ENCODE measurements around the gene KRT32.

KRT32 gene

GRCh38 chr17:41421116-41421515 lies 46.1 kb downstream of the KRT32 start:
- no peak for DNase-seq
- TF ChIP-seq, protein P1, sequence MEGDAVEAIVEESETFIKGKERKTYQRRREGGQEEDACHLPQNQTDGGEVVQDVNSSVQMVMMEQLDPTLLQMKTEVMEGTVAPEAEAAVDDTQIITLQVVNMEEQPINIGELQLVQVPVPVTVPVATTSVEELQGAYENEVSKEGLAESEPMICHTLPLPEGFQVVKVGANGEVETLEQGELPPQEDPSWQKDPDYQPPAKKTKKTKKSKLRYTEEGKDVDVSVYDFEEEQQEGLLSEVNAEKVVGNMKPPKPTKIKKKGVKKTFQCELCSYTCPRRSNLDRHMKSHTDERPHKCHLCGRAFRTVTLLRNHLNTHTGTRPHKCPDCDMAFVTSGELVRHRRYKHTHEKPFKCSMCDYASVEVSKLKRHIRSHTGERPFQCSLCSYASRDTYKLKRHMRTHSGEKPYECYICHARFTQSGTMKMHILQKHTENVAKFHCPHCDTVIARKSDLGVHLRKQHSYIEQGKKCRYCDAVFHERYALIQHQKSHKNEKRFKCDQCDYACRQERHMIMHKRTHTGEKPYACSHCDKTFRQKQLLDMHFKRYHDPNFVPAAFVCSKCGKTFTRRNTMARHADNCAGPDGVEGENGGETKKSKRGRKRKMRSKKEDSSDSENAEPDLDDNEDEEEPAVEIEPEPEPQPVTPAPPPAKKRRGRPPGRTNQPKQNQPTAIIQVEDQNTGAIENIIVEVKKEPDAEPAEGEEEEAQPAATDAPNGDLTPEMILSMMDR (IDR thresholded peaks at IDR 0.05; ENCODE audit: low read depth, low read length, missing control alignments) = no peak
- Histone ChIP-seq H3K27me3 (replicated peaks) (no peaks in the 10 kb centered on the region), H3K4me3 (ENCODE audit: low read depth, low read length) (no peak overlapping the region), H3K36me3 (replicated peaks) (no peaks in the 10 kb centered on the region), H3K27ac (no peak overlapping the region)
- in situ Hi-C loops (cut with HindIII; ENCODE audit: low pct_ligation_motif_present, low sequenced_read_pairs) = no loop called here

DNA sequence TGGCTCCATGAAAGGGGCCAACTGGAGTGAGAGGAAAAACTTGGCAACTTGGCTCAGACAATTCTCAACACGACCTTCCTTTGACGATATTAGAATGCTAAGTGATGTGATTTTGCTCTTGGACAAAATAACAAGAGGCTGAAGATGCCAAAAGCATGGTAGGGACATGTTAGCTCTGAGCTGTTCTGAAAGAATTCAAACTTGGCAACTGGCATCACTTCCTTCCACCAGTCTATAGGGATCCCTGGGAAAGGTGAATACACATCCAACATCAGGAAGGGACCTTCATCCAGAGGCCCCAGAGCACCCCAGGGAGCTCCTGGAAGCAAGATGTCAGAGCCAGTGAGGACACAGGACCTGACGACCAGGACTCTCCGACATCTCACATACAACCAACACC lies 47.1 kb downstream of the KRT32 start:
- TF ChIP-seq, protein P1 (IDR thresholded peaks at IDR 0.05; ENCODE audit: low read depth, low read length, missing control alignments) = no peak
- H3K27me3 ChIP-seq (replicated peaks) = no peaks in the 10 kb centered on the region
- H3K36me3 ChIP-seq (replicated peaks) = no peaks in the 10 kb centered on the region
- in situ Hi-C loops (cut with HindIII; ENCODE audit: low pct_ligation_motif_present, low sequenced_read_pairs) = no loop called here
- no peak overlapping the region for H3K4me3 ChIP-seq (ENCODE audit: low read depth, low read length)
- no peak overlapping the region for H3K27ac ChIP-seq
- no peak for DNase-seq

- Histone ChIP-seq H3K27me3 (replicated peaks) (no peaks in the 10 kb centered on the region), H3K4me3 (ENCODE audit: low read depth, low read length) (no peak overlapping the region), H3K27ac (no peak overlapping the region), H3K36me3 (replicated peaks) (no peaks in the 10 kb centered on the region)
- no peak for DNase-seq
- TF ChIP-seq, protein P1 (IDR thresholded peaks at IDR 0.05; ENCODE audit: low read depth, low read length, missing control alignments) = no peak
- in situ Hi-C loops (cut with HindIII; ENCODE audit: low pct_ligation_motif_present, low sequenced_read_pairs) = no loop called here
Measured at GRCh38 chr17:41419716-41420115, 47.5 kb downstream of the KRT32 start.

- no peaks in the 10 kb centered on the region for H3K27me3 ChIP-seq (replicated peaks)
- DNase-seq = no peak
- H3K4me3 ChIP-seq (ENCODE audit: low read depth, low read length) = no peak overlapping the region
- no peak overlapping the region for H3K27ac ChIP-seq
- H3K36me3 ChIP-seq (replicated peaks) = no peaks in the 10 kb centered on the region
- in situ Hi-C loops (cut with HindIII; ENCODE audit: low pct_ligation_motif_present, low sequenced_read_pairs) = no loop called here
- TF ChIP-seq, protein P1 (IDR thresholded peaks at IDR 0.05; ENCODE audit: low read depth, low read length, missing control alignments) = no peak
Measured at GRCh38 chr17:41418116-41418860, 48.9 kb downstream of the KRT32 start.

GRCh38 chr17:41417576-41418015 lies 49.6 kb downstream of the KRT32 start:
- TF ChIP-seq, protein P1 (IDR thresholded peaks at IDR 0.05; ENCODE audit: low read depth, low read length, missing control alignments) = peak; percentile 59
- in situ Hi-C loops (cut with HindIII; ENCODE audit: low pct_ligation_motif_present, low sequenced_read_pairs) = no loop called here
- Histone ChIP-seq H3K27me3 (replicated peaks) (no peaks in the 10 kb centered on the region), H3K27ac (no peak overlapping the region), H3K4me3 (ENCODE audit: low read depth, low read length) (no peak overlapping the region), H3K36me3 (replicated peaks) (no peaks in the 10 kb centered on the region)
- DNase-seq = no peak

DNA sequence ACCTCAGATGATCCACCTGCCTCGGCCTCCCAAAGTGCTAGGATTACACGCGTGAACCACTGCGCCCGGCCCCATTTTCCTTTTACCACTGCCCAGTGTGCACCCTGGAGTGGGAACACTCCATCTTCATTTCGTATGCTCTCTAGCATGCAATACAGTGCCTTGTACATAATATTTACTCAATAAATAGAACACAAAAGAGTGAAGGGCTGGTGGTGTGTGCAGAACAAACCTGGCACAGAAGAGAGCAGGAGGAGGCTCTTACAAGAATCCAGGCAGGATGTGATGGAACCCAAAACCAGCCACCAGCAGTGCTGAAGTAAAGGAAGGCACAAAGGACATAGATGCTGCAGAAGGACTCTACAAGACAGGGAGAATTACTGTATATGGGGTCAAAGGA lies 50.1 kb downstream of the KRT32 start:
- DNase-seq = no peak
- TF ChIP-seq, protein P1 (IDR thresholded peaks at IDR 0.05; ENCODE audit: low read depth, low read length, missing control alignments) = no peak
- H3K36me3 ChIP-seq (replicated peaks) = no peaks in the 10 kb centered on the region
- H3K27me3 ChIP-seq (replicated peaks) = no peaks in the 10 kb centered on the region
- in situ Hi-C loops (cut with HindIII; ENCODE audit: low pct_ligation_motif_present, low sequenced_read_pairs) = no loop called here
- no peak overlapping the region for H3K4me3 ChIP-seq (ENCODE audit: low read depth, low read length)
- no peak overlapping the region for H3K27ac ChIP-seq

All from brain microvascular endothelial cell (primary cell).